Measurements from ENCODE around the gene KCNJ2. TPM values are rescaled to one million over a fixed set of nuclear protein-coding genes. Genes with fewer than 3 reads are reported as not detected.

KCNJ2 gene
- total and polyA plus RNA-seq, 10 of the 15 experiments (the other 5 are each of a cell fraction or from before 2014, with no cell fraction given), result 1.6 to 10.1 (median 3.2) TPM

GRCh38 chr17:70225276-70225675 lies 55.9 kb downstream of the KCNJ2 start:
- no peak for FAIRE-seq
- intact Hi-C loops (cut with micrococcal nuclease; ENCODE audit: unreplicated experiment), result no loop called here
- CTCF ChIA-PET, result interaction anchor here (2.3 kb wide), 1 partner anchor 19 kb away, joined by 7 read pairs; no protein-coding TSS in a partner anchor

More at GRCh38 chr17:70225276-70225675, 55.9 kb downstream of the KCNJ2 start:
- Histone ChIP-seq H3K9ac (ENCODE audit: control insufficient read depth, insufficient read depth, low read length) (no peak overlapping the region), H3K4me1 (ENCODE audit: control insufficient read depth, insufficient read depth, low read length) (no peaks in the 10 kb centered on the region), H3K4me2 (ENCODE audit: control insufficient read depth, insufficient read depth) (no peak overlapping the region), H2AFZ (ENCODE audit: control insufficient read depth, low read depth, low read length) (no peak overlapping the region), H3K27ac (ENCODE audit: control insufficient read depth, insufficient read depth) (no peak overlapping the region), H3K27me3 (replicated peaks in 1 of 2; ENCODE audit: control insufficient read depth in 2 of 2, insufficient read depth in 2 of 2, low read length in 1 of 2) (no peaks in the 10 kb centered on the region), H3K9me3 (replicated peaks; ENCODE audit: control insufficient read depth, insufficient read depth, low read length) (no peaks in the 10 kb centered on the region), H4K20me1 (ENCODE audit: control insufficient read depth, insufficient read depth) (no peaks in the 10 kb centered on the region), H3K79me2 (ENCODE audit: control insufficient read depth, insufficient read depth, low read length) (no peaks in the 10 kb centered on the region), H3K4me3 (no peak overlapping the region), H3K36me3 (ENCODE audit: control insufficient read depth in 2 of 2, insufficient read depth in 2 of 2, low read length in 1 of 2) (no peaks in the 10 kb centered on the region)
- WGBS (ENCODE audit: insufficient coverage, insufficient replicate concordance, low lambda C conversion rate, missing lambda C conversion rate), result 52% methylated on average over 4 of the region's 4 CpGs
- TF ChIP-seq CBFB (IDR thresholded peaks at IDR 0.05; ENCODE audit: low read depth) (no peak), FOXM1 (IDR thresholded peaks at IDR 0.05; ENCODE audit: low read depth, low read length) (no peak), USF2 (IDR thresholded peaks at IDR 0.05; ENCODE audit: borderline replicate concordance, low read depth, low read length) (no peak), ZNF207 (IDR thresholded peaks at IDR 0.05; ENCODE audit: borderline replicate concordance) (no peak), IRF4 (IDR thresholded peaks at IDR 0.05; ENCODE audit: low read depth, low read length) (no peak), NFYA (IDR thresholded peaks at IDR 0.05; ENCODE audit: borderline replicate concordance, low read depth, low read length) (no peak), CHD2 (IDR thresholded peaks at IDR 0.05; ENCODE audit: borderline replicate concordance, low read depth, low read length) (no peak), FOS (IDR thresholded peaks at IDR 0.05; ENCODE audit: borderline replicate concordance, extremely low read depth, insufficient read length) (no peak), MYC (IDR thresholded peaks at IDR 0.05; ENCODE audit: insufficient read depth, insufficient read length, insufficient replicate concordance, low read length, severe bottlenecking) (no peak), HDGF (IDR thresholded peaks at IDR 0.05) (no peak), POLR2AphosphoS2 (IDR thresholded peaks at IDR 0.05; ENCODE audit: low read depth, low read length) (no peak), RCOR1 (conservative IDR thresholded peaks at IDR 0.05; ENCODE audit: low read depth, low read length) (no peak), ZBTB33 (IDR thresholded peaks at IDR 0.05) (no peak)
- TF ChIP-seq, protein P1, sequence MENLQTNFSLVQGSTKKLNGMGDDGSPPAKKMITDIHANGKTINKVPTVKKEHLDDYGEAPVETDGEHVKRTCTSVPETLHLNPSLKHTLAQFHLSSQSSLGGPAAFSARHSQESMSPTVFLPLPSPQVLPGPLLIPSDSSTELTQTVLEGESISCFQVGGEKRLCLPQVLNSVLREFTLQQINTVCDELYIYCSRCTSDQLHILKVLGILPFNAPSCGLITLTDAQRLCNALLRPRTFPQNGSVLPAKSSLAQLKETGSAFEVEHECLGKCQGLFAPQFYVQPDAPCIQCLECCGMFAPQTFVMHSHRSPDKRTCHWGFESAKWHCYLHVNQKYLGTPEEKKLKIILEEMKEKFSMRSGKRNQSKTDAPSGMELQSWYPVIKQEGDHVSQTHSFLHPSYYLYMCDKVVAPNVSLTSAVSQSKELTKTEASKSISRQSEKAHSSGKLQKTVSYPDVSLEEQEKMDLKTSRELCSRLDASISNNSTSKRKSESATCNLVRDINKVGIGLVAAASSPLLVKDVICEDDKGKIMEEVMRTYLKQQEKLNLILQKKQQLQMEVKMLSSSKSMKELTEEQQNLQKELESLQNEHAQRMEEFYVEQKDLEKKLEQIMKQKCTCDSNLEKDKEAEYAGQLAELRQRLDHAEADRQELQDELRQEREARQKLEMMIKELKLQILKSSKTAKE (IDR thresholded peaks at IDR 0.05; ENCODE audit: low read depth, poor library complexity, severe bottlenecking), result no peak
- no TSS peak for BruUV-seq (replicated peaks)
- POLR2A ChIA-PET, result interaction anchor here (1.1 kb wide), 1 partner anchor 14 kb away, joined by 6 read pairs; no protein-coding TSS in a partner anchor
- RAD21 ChIA-PET (ENCODE audit: unreplicated experiment), result interaction anchor here (1.5 kb wide), 1 partner anchor 16 kb away, joined by 4 read pairs; no protein-coding TSS in a partner anchor
- no peak for DNase-seq (ENCODE audit: low read depth, low spot score)
- no peak for ATAC-seq
- in situ Hi-C loops (cut with MboI), result no loop called here
- SMC1A ChIA-PET (ENCODE audit: uncharacterized antibody, unreplicated experiment), result interaction anchor here (1.1 to 3.2 kb wide), 3 partner anchors 9 to 16 kb away, joined by 6 to 13 read pairs (median 8); no protein-coding TSS in a partner anchor
